Glomerular endothelial cell (primary cell): ENCODE measurements around the gene LSAMP. TPM values are rescaled to one million over a fixed set of nuclear protein-coding genes. Genes with fewer than 3 reads are reported as not detected.

Source experiments
- DNase-seq: peaks from one replicate; pipeline ENCODE4 v3.0.0-alpha.2; 2011; ENCODE audit warnings: low read depth, low spot score; ENCODE audit errors: extremely low read depth
- total RNA-seq: library from RNA; depleted of rRNA; stranded (reverse); fragments of >200 nt; gene quantifications from 2 replicates; pipeline ENCODE4 v1.2.3, GENCODE V29; 2015

Gene LSAMP
- total RNA-seq, 1 donor from 2014 or later: 2.1 TPM

GRCh38 chr3:116179091-116179490 lies 266.2 kb downstream of the LSAMP start:
- DNase-seq: no peak

- no peak for DNase-seq
Observed at GRCh38 chr3:116176974-116177555, 268.2 kb downstream of the LSAMP start.

GRCh38 chr3:116166121-116166520 lies 279.2 kb downstream of the LSAMP start:
- no peak for DNase-seq

GRCh38 chr3:116165641-116166040 lies 279.6 kb downstream of the LSAMP start:
- no peak for DNase-seq

- no peak for DNase-seq
Observed at GRCh38 chr3:116165135-116165534, 280.2 kb downstream of the LSAMP start.

GRCh38 chr3:116164039-116164438 lies 281.2 kb downstream of the LSAMP start:
- DNase-seq: no peak

- DNase-seq: no peak
Observed at GRCh38 chr3:116161575-116162525, 283.4 kb downstream of the LSAMP start.

- DNase-seq: no peak
Observed at GRCh38 chr3:116160594-116160993, 284.7 kb downstream of the LSAMP start.

- DNase-seq: no peak
Observed at GRCh38 chr3:116155841-116156240, 289.4 kb downstream of the LSAMP start.

GRCh38 chr3:116154389-116154788 lies 290.9 kb downstream of the LSAMP start:
- DNase-seq: no peak

- DNase-seq: no peak
Observed at GRCh38 chr3:116153174-116153573, 292.1 kb downstream of the LSAMP start.

- DNase-seq: no peak
Observed at GRCh38 chr3:116150655-116151167, 294.6 kb downstream of the LSAMP start.

- no peak for DNase-seq
Observed at GRCh38 chr3:116148881-116149851, 296.1 kb downstream of the LSAMP start.

- DNase-seq: no peak
Observed at GRCh38 chr3:116145613-116146012, 299.7 kb downstream of the LSAMP start.

- DNase-seq: no peak
Observed at GRCh38 chr3:116141724-116142123, 303.6 kb downstream of the LSAMP start.

- DNase-seq: peak; percentile 25
Observed at GRCh38 chr3:116140100-116140689, 305.1 kb downstream of the LSAMP start.

GRCh38 chr3:116139641-116140040 lies 305.6 kb downstream of the LSAMP start:
- DNase-seq: no peak

GRCh38 chr3:116135457-116136085 lies 309.7 kb downstream of the LSAMP start:
- DNase-seq: no peak

GRCh38 chr3:116129187-116129946 lies 315.9 kb downstream of the LSAMP start:
- DNase-seq: no peak
